SK-N-SH (cell line): Measurements from ENCODE around the gene BMP7. TPM values are rescaled to one million over a fixed set of nuclear protein-coding genes. Genes with fewer than 3 reads are reported as not detected.
"Not testable (repeated sequence)": the region's sequence is repeated elsewhere in the genome, so short reads cannot be mapped to it uniquely, and the experiment has no call there.

ENCODE experiments used
- CTCF ChIA-PET: fragments of 300-600, 350-600 bp; formaldehyde crosslinking; extraction: SDS; loops from one replicate; lab custom pipeline; 2021; lab: Yijun Ruan, JAX
- POLR2A ChIA-PET: fragments of 350-600 bp; sonication (Branson Sonifier 250); formaldehyde crosslinking; extraction: SDS; loops from one replicate; lab custom pipeline; 2020; ENCODE audit warnings: antibody characterized with exemption, inconsistent platforms; lab: Yijun Ruan, JAX
- DNase-seq: peaks from one replicate; pipeline ENCODE4 v3.0.0; 2012
- H2AFZ ChIP-seq: fragments of 200-600 bp; sonication (generic); 2 replicates; pipeline ENCODE4 v1.8.1; 2016; ENCODE audit warnings: antibody characterized with exemption, mild to moderate bottlenecking, low read depth
- H3F3A ChIP-seq: fragments of 200-600 bp; sonication (generic); replicated peaks from 2 replicates; pipeline ENCODE3; 2016; ENCODE audit warnings: antibody characterized with exemption, mild to moderate bottlenecking; ENCODE audit not compliant: insufficient read depth
- H3K27ac ChIP-seq, 2 experiments: fragments of 200-500 bp in 1 of 2; fragments of 200-600 bp in 1 of 2; sonication (Bioruptor generic) in 1 of 2; sonication (generic), shearing (Covaris generic) in 1 of 2; 2 replicates each; pipeline versions ENCODE4 v1.5.1 to v1.6.1; 2014 to 2016; ENCODE audit warnings: low read depth in 2 of 2, inconsistent platforms in 1 of 2, low read length in 1 of 2, mild to moderate bottlenecking in 1 of 2, mixed read lengths in 1 of 2
- H3K27me3 ChIP-seq: fragments of 200-600 bp; sonication (generic), shearing (Covaris generic); 2 replicates; pipeline ENCODE4 v1.6.1; 2016; ENCODE audit warnings: mixed run types; ENCODE audit not compliant: insufficient read depth
- H3K36me3 ChIP-seq, 2 experiments: fragments of 200-500 bp in 1 of 2; fragments of 200-600 bp in 1 of 2; sonication (Bioruptor generic) in 1 of 2; sonication (generic) in 1 of 2; replicated peaks in 1 of 2; 2 replicates each; pipeline versions ENCODE3 to v1.5.1; 2014 to 2016; ENCODE audit warnings: low read length in 1 of 2, mild to moderate bottlenecking in 1 of 2; ENCODE audit not compliant: insufficient read depth in 2 of 2, control insufficient read depth in 1 of 2
- H3K4me1 ChIP-seq, 2 experiments: fragments of 200-500 bp in 1 of 2; fragments of 200-600 bp in 1 of 2; sonication (Bioruptor generic) in 1 of 2; sonication (generic), shearing (Covaris generic) in 1 of 2; 2 replicates each; pipeline versions ENCODE4 v1.5.1 to v1.6.1; 2014 to 2016; ENCODE audit warnings: low read depth in 1 of 2, low read length in 1 of 2, mixed run types in 1 of 2; ENCODE audit not compliant: insufficient read depth in 2 of 2, control insufficient read depth in 1 of 2
- H3K4me2 ChIP-seq: fragments of 200-600 bp; sonication (generic), shearing (Covaris generic); 2 replicates; pipeline ENCODE4 v1.6.1; 2017; ENCODE audit warnings: mixed run types
- H3K4me3 ChIP-seq, 2 experiments: fragments of 200-500 bp in 1 of 2; fragments of 200-600 bp in 1 of 2; sonication (Bioruptor generic) in 1 of 2; sonication (generic), shearing (Covaris generic) in 1 of 2; 2 replicates each; pipeline versions ENCODE4 v1.5.1 to v1.8.1; 2014 to 2016; ENCODE audit warnings: low read depth in 2 of 2, inconsistent platforms in 1 of 2, low read length in 1 of 2, mild to moderate bottlenecking in 1 of 2, mixed read lengths in 1 of 2, moderate library complexity in 1 of 2
- H3K79me2 ChIP-seq: fragments of 200-600 bp; sonication (generic); 2 replicates; pipeline ENCODE4 v1.8.1; 2017; ENCODE audit warnings: mild to moderate bottlenecking; ENCODE audit not compliant: insufficient read depth
- H3K9ac ChIP-seq: fragments of 200-600 bp; sonication (generic); 2 replicates; pipeline ENCODE4 v1.6.1; 2017; ENCODE audit warnings: mixed run types
- H3K9me2 ChIP-seq: fragments of 200-600 bp; sonication (generic); 2 replicates; pipeline ENCODE4 v1.6.1; 2017; ENCODE audit warnings: mixed run types
- H3K9me3 ChIP-seq: fragments of 200-600 bp; sonication (generic); 2 replicates; pipeline ENCODE4 v1.6.1; 2017; ENCODE audit warnings: mixed run types, mild to moderate bottlenecking, moderate library complexity
- H4K20me1 ChIP-seq: fragments of 200-600 bp; sonication (generic); 2 replicates; pipeline ENCODE4 v1.6.1; 2017; ENCODE audit warnings: mild to moderate bottlenecking, mixed run types; ENCODE audit not compliant: insufficient read depth
- EP300 ChIP-seq, 2 experiments: IDR thresholded peaks; 2 replicates each; pipeline versions ENCODE4 v1.4.0 to v1.6.1; 2012; ENCODE audit warnings: borderline replicate concordance in 1 of 2, low read depth in 1 of 2, low read length in 1 of 2
- EZH2phosphoT487 ChIP-seq: fragments of 200-600 bp; sonication (generic); IDR thresholded peaks from 2 replicates; pipeline ENCODE4 v1.6.1; 2017; ENCODE audit warnings: low read depth, mixed run types, mild to moderate bottlenecking, antibody characterized with exemption, moderate library complexity, borderline replicate concordance
- FOSL2 ChIP-seq: IDR thresholded peaks from 2 replicates; pipeline ENCODE4 v1.4.0; 2012; ENCODE audit warnings: low read depth, mild to moderate bottlenecking, moderate library complexity, borderline replicate concordance
- FOXJ3 ChIP-seq: sonication (generic); formaldehyde crosslinking; IDR thresholded peaks from 2 replicates; pipeline ENCODE4 v1.5.1; 2020; ENCODE audit warnings: mild to moderate bottlenecking, missing genetic modification reagents
- FOXM1 ChIP-seq: IDR thresholded peaks from 2 replicates; pipeline ENCODE4 v1.4.0; 2012; ENCODE audit warnings: low read depth, mild to moderate bottlenecking
- MEF2A ChIP-seq: IDR thresholded peaks from 2 replicates; pipeline ENCODE4 v1.4.0; 2012; ENCODE audit warnings: low read depth, borderline replicate concordance
- REST ChIP-seq: IDR thresholded peaks from 2 replicates; pipeline ENCODE4 v1.6.1; 2012; ENCODE audit warnings: mild to moderate bottlenecking, low read depth, low read length, moderate library complexity
- SIN3A ChIP-seq: IDR thresholded peaks from 2 replicates; pipeline ENCODE4 v1.6.1; 2012; ENCODE audit warnings: low read depth, mild to moderate bottlenecking, low read length, moderate library complexity, borderline replicate concordance
- SMC3 ChIP-seq: IDR thresholded peaks from 2 replicates; pipeline ENCODE4 v1.6.1; 2012; ENCODE audit warnings: low read depth, low read length, improper control_type of control experiment
- TAF1 ChIP-seq: IDR thresholded peaks from 2 replicates; pipeline ENCODE4 v1.6.1; 2012; ENCODE audit warnings: low read depth, mild to moderate bottlenecking, low read length, moderate library complexity, borderline replicate concordance
- YY1 ChIP-seq: IDR thresholded peaks from 2 replicates; pipeline ENCODE4 v1.4.0; 2012; ENCODE audit warnings: low read depth, mild to moderate bottlenecking
- WGBS: methylation state at CpG from one replicate; pipeline ENCODE4 v1.1.6; 2017; ENCODE audit warnings: low lambda C conversion rate; 5-methylcytosine and 5-hydroxymethylcytosine counted together
- polyA plus RNA-seq, 3 experiments: library from polyadenylated mRNA; depleted of rRNA; stranded (reverse); fragments of >200 nt; gene quantifications; 2 replicates each; pipeline ENCODE4 v1.2.3, GENCODE V29; 2012
- TF ChIP-seq, protein P1 (sequence below): IDR thresholded peaks from 2 replicates; pipeline ENCODE4 v1.4.0; 2012; ENCODE audit warnings: low read depth, borderline replicate concordance

BMP7 gene
- polyA plus RNA-seq, 1 of the 3 experiments (the other 2 are of a cell fraction), result not detected

DNA sequence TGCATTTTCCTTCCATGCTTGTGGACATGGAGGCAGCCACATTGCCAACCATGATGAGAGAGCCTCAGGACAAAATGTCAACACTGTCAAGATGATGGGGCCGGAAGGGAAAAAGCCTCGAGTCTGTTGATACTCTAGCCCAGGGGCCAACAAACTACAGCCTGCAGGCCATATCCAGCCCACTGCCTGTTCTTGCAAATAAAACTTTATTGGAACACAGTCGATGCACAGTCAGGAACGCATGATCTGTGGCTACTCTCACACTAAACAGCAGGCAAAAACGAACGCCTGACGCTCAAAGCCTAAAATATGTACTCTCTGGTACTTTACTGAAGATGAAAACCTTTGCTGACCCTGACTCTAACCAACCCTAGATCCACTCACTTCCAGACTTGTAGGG, 72.3 kb downstream of the BMP7 start (continued):
- no peak for TF ChIP-seq REST
- no peak for TF ChIP-seq FOSL2
- TF ChIP-seq EZH2phosphoT487, result no peak

- ChIA-PET POLR2A (no interaction called here), CTCF (interaction anchor here (1.3 kb wide), 1 partner anchor 15 kb away, joined by 3 read pairs; no protein-coding TSS in a partner anchor)
- Histone ChIP-seq H3K27me3 (no peaks in the 10 kb centered on the region), H3K9me3 (no peaks in the 10 kb centered on the region), H3K9me2 (no peaks in the 10 kb centered on the region), H3K4me1 (no peaks in the 10 kb centered on the region), H2AFZ (no peak overlapping the region), H3K36me3 (no peaks in the 10 kb centered on the region), H3K27ac (no peak overlapping the region), H4K20me1 (no peaks in the 10 kb centered on the region), H3K79me2 (no peaks in the 10 kb centered on the region), H3K4me2 (no peak overlapping the region), H3K9ac (no peak overlapping the region), H3K4me3 (no peak overlapping the region), H3F3A (no peaks in the 10 kb centered on the region)
- TF ChIP-seq YY1 (no peak), FOSL2 (no peak), FOXM1 (no peak), SIN3A (no peak)
- no peak for DNase-seq
- 56% methylated on average over 11 of the region's 13 CpGs for WGBS
These were observed 73.3 kb downstream of the BMP7 start for GRCh38 chr20:57193094-57193493.

- POLR2A ChIA-PET, result no interaction called here
- H3F3A ChIP-seq, result no peaks in the 10 kb centered on the region
- no peaks in the 10 kb centered on the region for H3K79me2 ChIP-seq
- no peaks in the 10 kb centered on the region for H3K4me1 ChIP-seq
- H3K27me3 ChIP-seq, result no peaks in the 10 kb centered on the region
- no peak for TF ChIP-seq TAF1
- no peak for TF ChIP-seq REST
- TF ChIP-seq EP300 (IDR thresholded peaks at IDR 0.05; ENCODE audit: borderline replicate concordance in 1 of 2, low read depth in 1 of 2, low read length in 1 of 2), result no peak
- no peak for TF ChIP-seq MEF2A
- no peak for TF ChIP-seq SMC3
- no peak for TF ChIP-seq FOXJ3
- TF ChIP-seq FOXM1, result no peak
- TF ChIP-seq, protein P1, sequence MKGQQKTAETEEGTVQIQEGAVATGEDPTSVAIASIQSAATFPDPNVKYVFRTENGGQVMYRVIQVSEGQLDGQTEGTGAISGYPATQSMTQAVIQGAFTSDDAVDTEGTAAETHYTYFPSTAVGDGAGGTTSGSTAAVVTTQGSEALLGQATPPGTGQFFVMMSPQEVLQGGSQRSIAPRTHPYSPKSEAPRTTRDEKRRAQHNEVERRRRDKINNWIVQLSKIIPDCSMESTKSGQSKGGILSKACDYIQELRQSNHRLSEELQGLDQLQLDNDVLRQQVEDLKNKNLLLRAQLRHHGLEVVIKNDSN, result no peak
- TF ChIP-seq EZH2phosphoT487, result no peak
- no peak overlapping the region for H3K27ac ChIP-seq
- H3K36me3 ChIP-seq, result no peaks in the 10 kb centered on the region
- no peaks in the 10 kb centered on the region for H3K9me2 ChIP-seq
- H3K9ac ChIP-seq, result no peak overlapping the region
- H2AFZ ChIP-seq, result no peak overlapping the region
- no peak overlapping the region for H3K4me2 ChIP-seq
- CTCF ChIA-PET, result no interaction called here
- WGBS, result 54% methylated on average over 6 of the region's 6 CpGs
- H4K20me1 ChIP-seq, result no peaks in the 10 kb centered on the region
- H3K4me3 ChIP-seq, result no peak overlapping the region
- no peaks in the 10 kb centered on the region for H3K9me3 ChIP-seq
- no peak for DNase-seq
These were observed 74.1 kb downstream of the BMP7 start for GRCh38 chr20:57192311-57192710.

DNA sequence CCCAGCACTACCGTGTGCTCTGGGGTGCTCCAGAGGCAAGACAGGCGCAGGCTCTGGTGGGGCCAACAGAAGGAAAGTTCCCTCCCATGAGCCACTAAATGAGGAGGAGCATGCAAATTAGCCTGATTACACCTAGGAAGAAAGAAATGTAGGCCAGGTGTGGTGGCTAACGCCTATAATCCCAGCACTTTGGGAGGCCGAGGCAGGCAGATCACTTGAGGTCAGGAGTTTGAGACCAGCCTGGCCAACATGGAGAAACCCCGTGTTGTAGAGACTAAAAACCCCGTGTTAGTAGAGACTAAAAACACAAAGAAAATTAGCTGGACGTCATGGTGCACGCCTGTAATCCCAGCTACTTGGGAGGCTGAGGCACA, 75.2 kb downstream of the BMP7 start:
- H2AFZ ChIP-seq, H3K79me2 ChIP-seq, H3K9me2 ChIP-seq, POLR2A ChIA-PET, CTCF ChIA-PET, H3K27me3 ChIP-seq, H3K36me3 ChIP-seq, H3F3A ChIP-seq, H4K20me1 ChIP-seq, H3K9ac ChIP-seq, H3K9me3 ChIP-seq, H3K27ac ChIP-seq, H3K4me1 ChIP-seq, H3K4me3 ChIP-seq, H3K4me2 ChIP-seq, DNase-seq: not testable (repeated sequence)
- WGBS, result 67% methylated on average over 8 of the region's 8 CpGs
